Neuronal stem cell (in vitro differentiated cells): Measurements from ENCODE around the gene PXDN.

Source experiments
- DNase-seq: peaks from one replicate; pipeline ENCODE4 v3.0.0-alpha.2; 2013; ENCODE audit warnings: low spot score
- H2AFZ ChIP-seq: one replicate; pipeline ENCODE4 v1.6.1; 2013; ENCODE audit warnings: mild to moderate bottlenecking, low read length, inconsistent platforms
- H2AK5ac ChIP-seq: 2 replicates; pipeline ENCODE4 v1.6.1; 2013; ENCODE audit warnings: low read depth, mild to moderate bottlenecking, inconsistent platforms, low read length, moderate library complexity, mixed read lengths
- H2BK120ac ChIP-seq: 2 replicates; pipeline ENCODE4 v1.6.1; 2013; ENCODE audit warnings: low read depth, mild to moderate bottlenecking, inconsistent platforms, low read length, moderate library complexity, mixed read lengths
- H2BK12ac ChIP-seq: one replicate; pipeline ENCODE4 v1.6.1; 2013; ENCODE audit warnings: low read length, inconsistent platforms
- H2BK15ac ChIP-seq: 2 replicates; pipeline ENCODE4 v1.6.1; 2013; ENCODE audit warnings: mild to moderate bottlenecking, low read length, inconsistent platforms, mixed read lengths
- H2BK5ac ChIP-seq: one replicate; pipeline ENCODE4 v1.6.1; 2013; ENCODE audit warnings: inconsistent platforms, mild to moderate bottlenecking, low read length, moderate library complexity
- H3K14ac ChIP-seq: one replicate; pipeline ENCODE4 v1.6.1; 2013; ENCODE audit warnings: low read length, inconsistent platforms
- H3K18ac ChIP-seq: 2 replicates; pipeline ENCODE4 v1.6.1; 2013; ENCODE audit warnings: low read length, inconsistent platforms
- H3K23ac ChIP-seq: 2 replicates; pipeline ENCODE4 v1.6.1; 2013; ENCODE audit warnings: low read depth, mild to moderate bottlenecking, mixed read lengths, low read length, inconsistent platforms; ENCODE audit not compliant: poor library complexity
- H3K27ac ChIP-seq: replicated peaks from 3 replicates; pipeline ENCODE4 v1.5.1; 2013; ENCODE audit warnings: low read length, inconsistent platforms
- H3K27me3 ChIP-seq, 3 experiments: 2 replicates each; pipeline ENCODE4 v1.6.1; 2013; ENCODE audit warnings: low read length in 3 of 3, mild to moderate bottlenecking in 2 of 3, inconsistent platforms in 1 of 3, low read depth in 1 of 3, mixed read lengths in 1 of 3, moderate library complexity in 1 of 3; ENCODE audit not compliant: control insufficient read depth in 3 of 3, insufficient read depth in 3 of 3
- H3K36me3 ChIP-seq, 2 donors: replicated peaks in 1 of 2; 2 replicates each; pipeline ENCODE4 v1.6.1; 2013; ENCODE audit warnings: low read length in 2 of 2; ENCODE audit not compliant: control insufficient read depth in 2 of 2, insufficient read depth in 2 of 2
- H3K4ac ChIP-seq: 2 replicates; pipeline ENCODE4 v1.6.1; 2013; ENCODE audit warnings: inconsistent platforms, mild to moderate bottlenecking, low read length, moderate library complexity
- H3K4me1 ChIP-seq, 2 donors: 1 replicate in 1 of 2; 2 replicates in 1 of 2; pipeline ENCODE4 v1.6.1; 2013; ENCODE audit warnings: low read length in 2 of 2, low read depth in 1 of 2; ENCODE audit not compliant: control insufficient read depth in 2 of 2, insufficient read depth in 1 of 2
- H3K4me2 ChIP-seq: one replicate; pipeline ENCODE4 v1.6.1; 2013; ENCODE audit warnings: mild to moderate bottlenecking, low read length, inconsistent platforms; ENCODE audit not compliant: insufficient read depth, poor library complexity, severe bottlenecking
- H3K4me3 ChIP-seq, 2 donors: 2 replicates each; pipeline ENCODE4 v1.5.1; 2013; ENCODE audit warnings: low read length in 2 of 2, mild to moderate bottlenecking in 2 of 2, inconsistent platforms in 1 of 2, moderate library complexity in 1 of 2
- H3K79me1 ChIP-seq: one replicate; pipeline ENCODE4 v1.6.1; 2013; ENCODE audit warnings: low read depth, mild to moderate bottlenecking, inconsistent platforms, low read length, moderate library complexity
- H3K9ac ChIP-seq: one replicate; pipeline ENCODE4 v1.6.1; 2013; ENCODE audit warnings: mild to moderate bottlenecking, low read depth, low read length, inconsistent platforms; ENCODE audit not compliant: poor library complexity
- H3K9me3 ChIP-seq, 2 donors: replicated peaks in 1 of 2; 2 replicates each; pipeline versions ENCODE3 to v1.6.1; 2013; ENCODE audit warnings: low read length in 2 of 2, mild to moderate bottlenecking in 2 of 2, inconsistent platforms in 1 of 2, low read depth in 1 of 2, mixed read lengths in 1 of 2, moderate library complexity in 1 of 2; ENCODE audit not compliant: control insufficient read depth in 2 of 2, insufficient read depth in 1 of 2
- H4K8ac ChIP-seq: one replicate; pipeline ENCODE4 v1.6.1; 2013; ENCODE audit warnings: low read depth, mild to moderate bottlenecking, inconsistent platforms, low read length, moderate library complexity
- H4K91ac ChIP-seq: one replicate; pipeline ENCODE4 v1.6.1; 2013; ENCODE audit warnings: low read length, low read depth, mild to moderate bottlenecking, inconsistent platforms; ENCODE audit not compliant: poor library complexity
- WGBS, 2 donors: extraction: QIAGEN DNeasy Blood & Tissue Kit; methylation state at CpG; one replicate each; pipeline ENCODE4 v1.1.7; 2013; ENCODE audit warnings: missing lambda C conversion rate in 2 of 2, mixed read lengths in 1 of 2; ENCODE audit not compliant: insufficient read length in 2 of 2, insufficient replicate concordance in 1 of 2; ENCODE audit errors: extremely low coverage in 2 of 2; 5-methylcytosine and 5-hydroxymethylcytosine counted together

The PXDN gene

DNA sequence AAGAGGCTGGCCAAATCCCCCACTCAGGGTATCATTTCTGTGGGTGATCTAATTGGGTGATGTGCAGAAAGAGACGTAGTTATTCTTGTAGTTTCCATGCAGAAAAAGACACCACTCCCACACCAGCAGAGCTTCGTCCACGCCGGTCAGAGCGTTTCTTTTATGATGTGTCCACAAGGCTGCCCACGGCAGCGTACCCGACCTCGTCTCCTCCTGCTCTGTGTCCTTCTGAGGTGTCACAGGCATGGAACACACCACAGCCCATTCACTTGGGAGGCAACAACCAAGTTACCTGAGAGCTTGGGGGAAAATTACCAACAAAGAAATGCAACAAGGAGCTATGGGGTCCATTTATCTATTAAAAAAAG lies 131.3 kb downstream of the PXDN start:
- WGBS, 2 donors = no CpG with 5 or more reads among the region's 9 CpGs
- Histone ChIP-seq H4K8ac (no peak overlapping the region), H2AFZ (no peak overlapping the region), H2AK5ac (no peak overlapping the region), H3K14ac (no peak overlapping the region), H3K79me1 (no peaks in the 10 kb centered on the region), H3K9ac (no peak overlapping the region), H3K36me3 (no peaks in the 10 kb centered on the region), H3K4me2 (no peak overlapping the region), H3K23ac (no peak overlapping the region), H3K9me3 (no peaks in the 10 kb centered on the region), H3K27ac (no peak overlapping the region), H3K4me3 (no peak overlapping the region), H3K27me3 (no peaks in the 10 kb centered on the region), H2BK12ac (no peak overlapping the region), H2BK5ac (no peak overlapping the region), H4K91ac (no peak overlapping the region), H3K18ac (peak overlapping the region; percentile 11), H2BK15ac (no peak overlapping the region), H3K4ac (no peak overlapping the region), H2BK120ac (no peak overlapping the region), H3K4me1 (peaks cover 4 to 14% of the 10 kb centered on the region in 2 donors)
- no peak for DNase-seq

- no peak overlapping the region for H3K4ac ChIP-seq
- no peak overlapping the region for H2BK12ac ChIP-seq
- no peak overlapping the region for H2BK5ac ChIP-seq
- H3K4me2 ChIP-seq = no peak overlapping the region
- no peak overlapping the region for H4K91ac ChIP-seq
- H2BK120ac ChIP-seq = no peak overlapping the region
- no peaks in the 10 kb centered on the region for H3K9me3 ChIP-seq
- H3K18ac ChIP-seq = peak overlapping the region; percentile 11
- no peaks in the 10 kb centered on the region for H3K79me1 ChIP-seq
- H3K27me3 ChIP-seq = no peaks in the 10 kb centered on the region
- no peaks in the 10 kb centered on the region for H3K36me3 ChIP-seq
- H3K4me1 ChIP-seq = peaks cover 4 to 14% of the 10 kb centered on the region in 2 donors
- DNase-seq = no peak
- H3K9ac ChIP-seq = no peak overlapping the region
- no peak overlapping the region for H2AK5ac ChIP-seq
- no peak overlapping the region for H3K27ac ChIP-seq
- no peak overlapping the region for H4K8ac ChIP-seq
- peak overlapping the region; percentile 84 for H2BK15ac ChIP-seq
- no peak overlapping the region for H3K14ac ChIP-seq
- H3K4me3 ChIP-seq = no peak overlapping the region
- no peak overlapping the region for H3K23ac ChIP-seq
- no CpG with 5 or more reads among the region's 6 CpGs for WGBS, 2 donors
- no peak overlapping the region for H2AFZ ChIP-seq
These were observed 131.8 kb downstream of the PXDN start for GRCh38 chr2:1612391-1613077.

GRCh38 chr2:1611886-1612285 lies 132.4 kb downstream of the PXDN start:
- Histone ChIP-seq H3K27me3 (no peaks in the 10 kb centered on the region), H3K14ac (no peak overlapping the region), H4K8ac (peak overlapping the region; percentile 32), H3K4me1 (peaks cover 4 to 14% of the 10 kb centered on the region in 2 donors), H3K4me3 (no peak overlapping the region), H3K4ac (peak overlapping the region; percentile 60), H2AFZ (no peak overlapping the region), H3K27ac (no peak overlapping the region), H3K79me1 (no peaks in the 10 kb centered on the region), H2BK120ac (no peak overlapping the region), H2BK15ac (peak overlapping the region; percentile 84), H2AK5ac (peak overlapping the region; percentile 89), H2BK12ac (no peak overlapping the region), H4K91ac (no peak overlapping the region), H3K23ac (no peak overlapping the region), H3K36me3 (no peaks in the 10 kb centered on the region), H3K4me2 (no peak overlapping the region), H3K9ac (no peak overlapping the region), H3K9me3 (no peaks in the 10 kb centered on the region), H2BK5ac (peak overlapping the region; percentile 36), H3K18ac (peak overlapping the region; percentile 79)
- no peak for DNase-seq
- WGBS, 2 donors = no CpG with 5 or more reads among the region's 8 CpGs

DNA sequence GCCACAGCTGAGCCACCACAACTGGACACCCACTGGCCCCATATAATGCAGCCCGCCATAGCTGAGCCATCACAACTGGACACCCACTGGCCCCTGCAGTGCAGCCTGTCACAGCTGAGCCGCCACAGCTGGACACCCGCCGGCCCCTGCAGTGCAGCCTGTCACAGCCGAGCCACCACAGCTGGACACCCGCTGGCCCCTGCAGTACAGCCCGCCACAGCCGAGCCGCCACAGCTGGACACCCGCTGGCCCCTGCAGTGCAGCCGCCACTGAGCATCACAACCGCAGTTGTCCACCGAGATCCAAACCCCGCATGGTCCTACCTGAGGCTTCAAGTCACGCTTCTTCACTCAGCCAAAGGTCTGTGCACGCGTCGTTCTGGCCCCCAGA lies 134.2 kb downstream of the PXDN start:
- no CpG with 5 or more reads among the region's 18 CpGs for WGBS, 2 donors

More for the DNA sequence above, 134.2 kb downstream of the PXDN start:
- Histone ChIP-seq H3K4me1 (peaks cover 4 to 18% of the 10 kb centered on the region in 2 donors), H3K79me1 (no peaks in the 10 kb centered on the region), H4K8ac (peak overlapping the region; percentile 87), H3K27ac (no peak overlapping the region), H3K23ac (peak overlapping the region; percentile 50), H4K91ac (no peak overlapping the region), H3K4ac (no peak overlapping the region), H2BK15ac (no peak overlapping the region), H3K14ac (peak overlapping the region; percentile 94), H3K27me3 (no peaks in the 10 kb centered on the region), H3K18ac (peak overlapping the region; percentile 88), H2BK120ac (no peak overlapping the region), H3K4me2 (no peak overlapping the region), H3K9ac (no peak overlapping the region), H3K9me3 (no peaks in the 10 kb centered on the region), H2AK5ac (peak overlapping the region; percentile 65), H3K4me3 (no peak overlapping the region), H2BK5ac (peak overlapping the region; percentile 59), H3K36me3 (no peaks in the 10 kb centered on the region), H2BK12ac (peak overlapping the region; percentile 60), H2AFZ (no peak overlapping the region)
- no peak for DNase-seq
